ENCODE results near the gene LAGE3. TPM values are rescaled to one million over a fixed set of nuclear protein-coding genes. Genes with fewer than 3 reads are reported as not detected.

Gene LAGE3
- total and polyA plus RNA-seq, 10 of the 15 experiments (the other 5 are each of a cell fraction or from before 2014, with no cell fraction given): 5.3 to 63.7 (median 19.7) TPM

DNA sequence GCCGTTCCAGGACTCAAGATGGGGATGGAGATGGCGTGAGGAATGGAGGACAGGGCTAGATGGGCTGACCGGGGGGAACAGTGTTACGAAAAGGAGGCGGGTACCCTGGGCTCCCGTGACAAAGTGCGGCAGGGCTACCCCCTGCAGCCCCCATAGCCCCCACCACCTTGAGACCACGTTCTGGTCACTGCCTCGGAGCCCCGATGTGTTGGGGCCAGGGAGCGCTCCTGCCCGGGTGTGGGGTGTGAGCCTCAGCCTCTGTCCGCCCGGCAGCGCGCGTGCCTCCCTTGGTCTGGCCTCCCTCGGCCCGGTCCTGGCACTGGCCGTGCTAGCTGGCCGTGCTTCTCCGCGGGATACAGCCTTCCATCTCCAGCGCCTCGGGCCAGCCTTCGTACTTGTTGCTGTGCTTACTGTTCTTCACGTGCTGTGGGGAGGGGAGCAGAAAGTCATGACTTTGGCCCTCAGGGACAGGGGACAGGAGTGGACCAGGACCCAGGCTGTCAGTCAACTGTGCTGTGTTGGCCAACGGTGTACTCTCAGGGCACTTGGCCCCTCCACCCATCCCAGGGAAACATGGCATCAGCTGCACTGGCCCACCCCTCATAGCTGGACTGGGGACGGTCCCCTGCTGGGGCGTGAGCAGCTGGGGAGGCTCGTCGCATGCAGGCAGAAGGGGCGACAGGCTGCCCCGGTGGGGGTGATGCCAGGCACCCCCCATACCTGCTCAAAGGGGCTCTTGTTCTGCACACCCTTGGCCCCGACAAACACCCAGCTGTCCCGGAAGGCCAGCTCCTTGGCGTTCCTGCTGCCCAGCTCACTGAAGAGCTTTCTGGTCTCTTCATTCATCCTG is 27.6 kb upstream of the LAGE3 start:
- ChIA-PET CTCF (no interaction called here), SMC1A (ENCODE audit: uncharacterized antibody, unreplicated experiment) (no interaction called here), RAD21 (ENCODE audit: unreplicated experiment) (no interaction called here), POLR2A (no interaction called here)
- H3K27me3 ChIP-seq (replicated peaks in 1 of 2; ENCODE audit: control insufficient read depth in 2 of 2, insufficient read depth in 2 of 2, low read length in 1 of 2): no peaks in the 10 kb centered on the region
- no peak for FAIRE-seq
- in situ Hi-C loops (cut with MboI) (no loop called here), intact Hi-C loops (cut with micrococcal nuclease; ENCODE audit: unreplicated experiment) (no loop called here)
- no peaks in the 10 kb centered on the region for H4K20me1 ChIP-seq (ENCODE audit: control insufficient read depth, insufficient read depth)
- H3K4me1 ChIP-seq (ENCODE audit: control insufficient read depth, insufficient read depth, low read length): no peaks in the 10 kb centered on the region
- no peak overlapping the region for H3K4me3 ChIP-seq
- H3K4me2 ChIP-seq (ENCODE audit: control insufficient read depth, insufficient read depth): no peak overlapping the region
- DNase-seq (ENCODE audit: low read depth, low spot score): no peak
- no peaks in the 10 kb centered on the region for H3K79me2 ChIP-seq (ENCODE audit: control insufficient read depth, insufficient read depth, low read length)
- ATAC-seq: no peak
- no peak overlapping the region for H3K9ac ChIP-seq (ENCODE audit: control insufficient read depth, insufficient read depth, low read length)
- WGBS (ENCODE audit: insufficient coverage, insufficient replicate concordance, low lambda C conversion rate, missing lambda C conversion rate): 69% methylated on average over 29 of the region's 37 CpGs
- no TSS peak for BruUV-seq (replicated peaks)
- H3K36me3 ChIP-seq (ENCODE audit: control insufficient read depth in 2 of 2, insufficient read depth in 2 of 2, low read length in 1 of 2): no peaks in the 10 kb centered on the region
- H2AFZ ChIP-seq (ENCODE audit: control insufficient read depth, low read depth, low read length): no peak overlapping the region
- H3K9me3 ChIP-seq (replicated peaks; ENCODE audit: control insufficient read depth, insufficient read depth, low read length): no peaks in the 10 kb centered on the region; the same call in 2 of the 3 replicates
- no peak overlapping the region for H3K27ac ChIP-seq (ENCODE audit: control insufficient read depth, insufficient read depth)
- TF ChIP-seq TCF7 (IDR thresholded peaks at IDR 0.05; ENCODE audit: borderline replicate concordance) (no peak), HCFC1 (IDR thresholded peaks at IDR 0.05; ENCODE audit: low read length) (no peak), NFIC (IDR thresholded peaks at IDR 0.05; ENCODE audit: low read depth, low read length) (no peak), BMI1 (IDR thresholded peaks at IDR 0.05; ENCODE audit: borderline replicate concordance) (no peak), PAX5 (IDR thresholded peaks at IDR 0.05; ENCODE audit: borderline replicate concordance, low read depth, low read length) (no peak), RAD51 (IDR thresholded peaks at IDR 0.05) (no peak), RUNX3 (IDR thresholded peaks at IDR 0.05; ENCODE audit: low read length) (no peak), NFYA (IDR thresholded peaks at IDR 0.05; ENCODE audit: borderline replicate concordance, low read depth, low read length) (no peak), IKZF1 (conservative IDR thresholded peaks at IDR 0.05) (no peak)
- TF ChIP-seq, protein P1, sequence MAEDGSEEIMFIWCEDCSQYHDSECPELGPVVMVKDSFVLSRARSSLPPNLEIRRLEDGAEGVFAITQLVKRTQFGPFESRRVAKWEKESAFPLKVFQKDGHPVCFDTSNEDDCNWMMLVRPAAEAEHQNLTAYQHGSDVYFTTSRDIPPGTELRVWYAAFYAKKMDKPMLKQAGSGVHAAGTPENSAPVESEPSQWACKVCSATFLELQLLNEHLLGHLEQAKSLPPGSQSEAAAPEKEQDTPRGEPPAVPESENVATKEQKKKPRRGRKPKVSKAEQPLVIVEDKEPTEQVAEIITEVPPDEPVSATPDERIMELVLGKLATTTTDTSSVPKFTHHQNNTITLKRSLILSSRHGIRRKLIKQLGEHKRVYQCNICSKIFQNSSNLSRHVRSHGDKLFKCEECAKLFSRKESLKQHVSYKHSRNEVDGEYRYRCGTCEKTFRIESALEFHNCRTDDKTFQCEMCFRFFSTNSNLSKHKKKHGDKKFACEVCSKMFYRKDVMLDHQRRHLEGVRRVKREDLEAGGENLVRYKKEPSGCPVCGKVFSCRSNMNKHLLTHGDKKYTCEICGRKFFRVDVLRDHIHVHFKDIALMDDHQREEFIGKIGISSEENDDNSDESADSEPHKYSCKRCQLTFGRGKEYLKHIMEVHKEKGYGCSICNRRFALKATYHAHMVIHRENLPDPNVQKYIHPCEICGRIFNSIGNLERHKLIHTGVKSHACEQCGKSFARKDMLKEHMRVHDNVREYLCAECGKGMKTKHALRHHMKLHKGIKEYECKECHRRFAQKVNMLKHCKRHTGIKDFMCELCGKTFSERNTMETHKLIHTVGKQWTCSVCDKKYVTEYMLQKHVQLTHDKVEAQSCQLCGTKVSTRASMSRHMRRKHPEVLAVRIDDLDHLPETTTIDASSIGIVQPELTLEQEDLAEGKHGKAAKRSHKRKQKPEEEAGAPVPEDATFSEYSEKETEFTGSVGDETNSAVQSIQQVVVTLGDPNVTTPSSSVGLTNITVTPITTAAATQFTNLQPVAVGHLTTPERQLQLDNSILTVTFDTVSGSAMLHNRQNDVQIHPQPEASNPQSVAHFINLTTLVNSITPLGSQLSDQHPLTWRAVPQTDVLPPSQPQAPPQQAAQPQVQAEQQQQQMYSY (CRISPR knock-in tag; IDR thresholded peaks at IDR 0.05): no peak
- TF ChIP-seq, protein P2, sequence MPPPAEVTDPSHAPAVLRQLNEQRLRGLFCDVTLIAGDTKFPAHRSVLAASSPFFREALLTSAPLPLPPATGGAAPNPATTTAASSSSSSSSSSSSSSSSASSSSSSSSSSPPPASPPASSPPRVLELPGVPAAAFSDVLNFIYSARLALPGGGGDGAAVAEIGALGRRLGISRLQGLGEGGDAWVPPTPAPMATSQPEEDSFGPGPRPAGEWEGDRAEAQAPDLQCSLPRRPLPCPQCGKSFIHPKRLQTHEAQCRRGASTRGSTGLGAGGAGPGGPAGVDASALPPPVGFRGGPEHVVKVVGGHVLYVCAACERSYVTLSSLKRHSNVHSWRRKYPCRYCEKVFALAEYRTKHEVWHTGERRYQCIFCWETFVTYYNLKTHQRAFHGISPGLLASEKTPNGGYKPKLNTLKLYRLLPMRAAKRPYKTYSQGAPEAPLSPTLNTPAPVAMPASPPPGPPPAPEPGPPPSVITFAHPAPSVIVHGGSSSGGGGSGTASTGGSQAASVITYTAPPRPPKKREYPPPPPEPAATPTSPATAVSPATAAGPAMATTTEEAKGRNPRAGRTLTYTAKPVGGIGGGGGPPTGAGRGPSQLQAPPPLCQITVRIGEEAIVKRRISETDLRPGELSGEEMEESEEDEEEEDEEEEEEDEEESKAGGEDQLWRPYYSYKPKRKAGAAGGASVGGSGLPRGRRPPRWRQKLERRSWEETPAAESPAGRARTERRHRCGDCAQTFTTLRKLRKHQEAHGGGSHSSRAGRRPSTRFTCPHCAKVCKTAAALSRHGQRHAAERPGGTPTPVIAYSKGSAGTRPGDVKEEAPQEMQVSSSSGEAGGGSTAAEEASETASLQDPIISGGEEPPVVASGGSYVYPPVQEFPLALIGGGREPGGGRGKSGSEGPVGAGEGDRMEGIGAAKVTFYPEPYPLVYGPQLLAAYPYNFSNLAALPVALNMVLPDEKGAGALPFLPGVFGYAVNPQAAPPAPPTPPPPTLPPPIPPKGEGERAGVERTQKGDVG (CRISPR knock-in tag; IDR thresholded peaks at IDR 0.05): no peak
- TF ChIP-seq, protein P3, sequence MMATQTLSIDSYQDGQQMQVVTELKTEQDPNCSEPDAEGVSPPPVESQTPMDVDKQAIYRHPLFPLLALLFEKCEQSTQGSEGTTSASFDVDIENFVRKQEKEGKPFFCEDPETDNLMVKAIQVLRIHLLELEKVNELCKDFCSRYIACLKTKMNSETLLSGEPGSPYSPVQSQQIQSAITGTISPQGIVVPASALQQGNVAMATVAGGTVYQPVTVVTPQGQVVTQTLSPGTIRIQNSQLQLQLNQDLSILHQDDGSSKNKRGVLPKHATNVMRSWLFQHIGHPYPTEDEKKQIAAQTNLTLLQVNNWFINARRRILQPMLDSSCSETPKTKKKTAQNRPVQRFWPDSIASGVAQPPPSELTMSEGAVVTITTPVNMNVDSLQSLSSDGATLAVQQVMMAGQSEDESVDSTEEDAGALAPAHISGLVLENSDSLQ (IDR thresholded peaks at IDR 0.05): no peak
- TF ChIP-seq, protein P4, sequence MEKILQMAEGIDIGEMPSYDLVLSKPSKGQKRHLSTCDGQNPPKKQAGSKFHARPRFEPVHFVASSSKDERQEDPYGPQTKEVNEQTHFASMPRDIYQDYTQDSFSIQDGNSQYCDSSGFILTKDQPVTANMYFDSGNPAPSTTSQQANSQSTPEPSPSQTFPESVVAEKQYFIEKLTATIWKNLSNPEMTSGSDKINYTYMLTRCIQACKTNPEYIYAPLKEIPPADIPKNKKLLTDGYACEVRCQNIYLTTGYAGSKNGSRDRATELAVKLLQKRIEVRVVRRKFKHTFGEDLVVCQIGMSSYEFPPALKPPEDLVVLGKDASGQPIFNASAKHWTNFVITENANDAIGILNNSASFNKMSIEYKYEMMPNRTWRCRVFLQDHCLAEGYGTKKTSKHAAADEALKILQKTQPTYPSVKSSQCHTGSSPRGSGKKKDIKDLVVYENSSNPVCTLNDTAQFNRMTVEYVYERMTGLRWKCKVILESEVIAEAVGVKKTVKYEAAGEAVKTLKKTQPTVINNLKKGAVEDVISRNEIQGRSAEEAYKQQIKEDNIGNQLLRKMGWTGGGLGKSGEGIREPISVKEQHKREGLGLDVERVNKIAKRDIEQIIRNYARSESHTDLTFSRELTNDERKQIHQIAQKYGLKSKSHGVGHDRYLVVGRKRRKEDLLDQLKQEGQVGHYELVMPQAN (conservative IDR thresholded peaks at IDR 0.05): no peak

Measured in GM12878 (cell line).